NOMO-1 (cell line): Measurements from ENCODE around the gene HOXB7.
A peak's percentile ranks its signal among the peaks of the same experiment; 100 is the strongest.

Experiments
- DNase-seq, 2 experiments: peaks; one replicate each; lab custom pipeline; 2025; ENCODE audit not compliant: unreplicated experiment in 2 of 2; lab: John Stamatoyannopoulos, UW

Gene HOXB7

GRCh38 chr17:48610282-48611211, at the start of gene HOXB7:
Gene HOXB7 (minus strand): TSS chr17:48611017. CDS start chr17:48610918, 99 bp downstream.
- DNase-seq = no peak

- no peak for DNase-seq
Observed at GRCh38 chr17:48655913-48656312, 45.1 kb upstream of the HOXB7 start.

GRCh38 chr17:48649741-48650140, 38.9 kb upstream of the HOXB7 start:
- no peak for DNase-seq

- no peak for DNase-seq
Observed at GRCh38 chr17:48647963-48648245, 37.1 kb upstream of the HOXB7 start.

- peak; percentile 10 to 51 for DNase-seq
Observed at GRCh38 chr17:48647103-48647962, 36.5 kb upstream of the HOXB7 start.

- no peak for DNase-seq
Observed at GRCh38 chr17:48646183-48647102, 35.6 kb upstream of the HOXB7 start.

GRCh38 chr17:48645639-48646182, 34.9 kb upstream of the HOXB7 start:
- no peak for DNase-seq

GRCh38 chr17:48644910-48645557, 34.2 kb upstream of the HOXB7 start:
- no peak for DNase-seq

GRCh38 chr17:48644159-48644558, 33.3 kb upstream of the HOXB7 start:
- no peak for DNase-seq

GRCh38 chr17:48643697-48644012, 32.8 kb upstream of the HOXB7 start:
- DNase-seq = no peak

- no peak for DNase-seq
Observed at GRCh38 chr17:48642843-48643696, 32.3 kb upstream of the HOXB7 start.

- no peak for DNase-seq
Observed at GRCh38 chr17:48642059-48642842, 31.4 kb upstream of the HOXB7 start.

- DNase-seq = peak; percentile 14 to 20
Observed at GRCh38 chr17:48641541-48642058, 30.8 kb upstream of the HOXB7 start.

GRCh38 chr17:48640858-48641180, 30.0 kb upstream of the HOXB7 start:
- DNase-seq = no peak

- DNase-seq = no peak
Observed at GRCh38 chr17:48639982-48640857, 29.4 kb upstream of the HOXB7 start.

GRCh38 chr17:48639136-48639535, 28.3 kb upstream of the HOXB7 start:
- no peak for DNase-seq
